ENCODE data around the gene ENGASE.

DNA sequence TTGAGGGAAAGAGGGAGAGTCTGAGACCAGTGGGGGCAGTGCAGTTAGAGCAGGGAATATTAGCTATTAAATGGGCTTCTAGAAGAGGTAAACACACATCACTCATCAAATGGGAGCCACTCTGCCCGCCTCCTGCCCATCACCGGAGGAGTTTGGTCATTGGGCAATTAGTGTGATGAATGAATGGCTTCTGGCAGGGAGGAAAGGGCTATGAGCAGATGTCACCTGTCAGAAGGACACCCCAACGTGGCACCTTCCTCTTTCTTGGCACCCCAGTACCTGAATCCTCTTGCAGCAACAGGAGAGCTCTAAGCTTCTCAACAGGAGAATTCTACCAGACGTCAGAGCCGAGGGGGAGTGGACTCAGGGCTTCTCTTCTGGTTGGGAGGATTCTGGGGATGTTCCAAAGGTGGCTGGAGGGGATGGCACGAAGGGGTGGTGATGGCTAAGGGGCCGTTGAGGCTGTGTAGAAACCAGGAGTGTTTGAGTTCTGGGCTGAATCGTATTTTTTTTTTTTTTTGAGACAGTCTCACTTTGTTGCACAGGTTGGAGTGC is 39.6 kb upstream of the ENGASE start:
- TF ChIP-seq, protein P1, sequence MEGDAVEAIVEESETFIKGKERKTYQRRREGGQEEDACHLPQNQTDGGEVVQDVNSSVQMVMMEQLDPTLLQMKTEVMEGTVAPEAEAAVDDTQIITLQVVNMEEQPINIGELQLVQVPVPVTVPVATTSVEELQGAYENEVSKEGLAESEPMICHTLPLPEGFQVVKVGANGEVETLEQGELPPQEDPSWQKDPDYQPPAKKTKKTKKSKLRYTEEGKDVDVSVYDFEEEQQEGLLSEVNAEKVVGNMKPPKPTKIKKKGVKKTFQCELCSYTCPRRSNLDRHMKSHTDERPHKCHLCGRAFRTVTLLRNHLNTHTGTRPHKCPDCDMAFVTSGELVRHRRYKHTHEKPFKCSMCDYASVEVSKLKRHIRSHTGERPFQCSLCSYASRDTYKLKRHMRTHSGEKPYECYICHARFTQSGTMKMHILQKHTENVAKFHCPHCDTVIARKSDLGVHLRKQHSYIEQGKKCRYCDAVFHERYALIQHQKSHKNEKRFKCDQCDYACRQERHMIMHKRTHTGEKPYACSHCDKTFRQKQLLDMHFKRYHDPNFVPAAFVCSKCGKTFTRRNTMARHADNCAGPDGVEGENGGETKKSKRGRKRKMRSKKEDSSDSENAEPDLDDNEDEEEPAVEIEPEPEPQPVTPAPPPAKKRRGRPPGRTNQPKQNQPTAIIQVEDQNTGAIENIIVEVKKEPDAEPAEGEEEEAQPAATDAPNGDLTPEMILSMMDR (IDR thresholded peaks at IDR 0.05): no peak
- no peak for TF ChIP-seq POLR2A (IDR thresholded peaks at IDR 0.05)

Data from testis (tissue), 2 donors.